Liver (tissue), 3 donors: ENCODE data around the gene PTPN6.

ENCODE experiments used
- GABPA ChIP-seq, 2 donors: IDR thresholded peaks in 1 of 2; conservative IDR thresholded peaks in 1 of 2; 2 replicates each; pipeline ENCODE4 v1.6.1; 2016; ENCODE audit warnings: antibody characterized with exemption in 2 of 2, mild to moderate bottlenecking in 1 of 2, moderate library complexity in 1 of 2
- REST ChIP-seq: IDR thresholded peaks from 2 replicates; pipeline ENCODE4 v1.6.1; 2016; ENCODE audit warnings: antibody characterized with exemption, mild to moderate bottlenecking
- YY1 ChIP-seq: IDR thresholded peaks from 2 replicates; pipeline ENCODE4 v1.6.1; 2016; ENCODE audit warnings: antibody characterized with exemption, mild to moderate bottlenecking
- TF ChIP-seq, protein P1 (sequence below): fragments of 150-350 bp; IDR thresholded peaks from 2 replicates; pipeline ENCODE4 v1.5.1; 2017; ENCODE audit warnings: improper control_type of control experiment, low read depth, low read length; ENCODE audit not compliant: missing input control
- TF ChIP-seq, protein P2 (sequence below): IDR thresholded peaks from 2 replicates; pipeline ENCODE4 v1.6.1; 2016; ENCODE audit warnings: antibody characterized with exemption
- TF ChIP-seq, protein P3 (sequence below): IDR thresholded peaks from 2 replicates; pipeline ENCODE4 v1.6.1; 2016; ENCODE audit warnings: antibody characterized with exemption
- donor health status: healthy.
- donor health status: healthy.

GRCh38 chr12:6934110-6934509 is 17.0 kb upstream of the PTPN6 start:
- TF ChIP-seq, protein P1, sequence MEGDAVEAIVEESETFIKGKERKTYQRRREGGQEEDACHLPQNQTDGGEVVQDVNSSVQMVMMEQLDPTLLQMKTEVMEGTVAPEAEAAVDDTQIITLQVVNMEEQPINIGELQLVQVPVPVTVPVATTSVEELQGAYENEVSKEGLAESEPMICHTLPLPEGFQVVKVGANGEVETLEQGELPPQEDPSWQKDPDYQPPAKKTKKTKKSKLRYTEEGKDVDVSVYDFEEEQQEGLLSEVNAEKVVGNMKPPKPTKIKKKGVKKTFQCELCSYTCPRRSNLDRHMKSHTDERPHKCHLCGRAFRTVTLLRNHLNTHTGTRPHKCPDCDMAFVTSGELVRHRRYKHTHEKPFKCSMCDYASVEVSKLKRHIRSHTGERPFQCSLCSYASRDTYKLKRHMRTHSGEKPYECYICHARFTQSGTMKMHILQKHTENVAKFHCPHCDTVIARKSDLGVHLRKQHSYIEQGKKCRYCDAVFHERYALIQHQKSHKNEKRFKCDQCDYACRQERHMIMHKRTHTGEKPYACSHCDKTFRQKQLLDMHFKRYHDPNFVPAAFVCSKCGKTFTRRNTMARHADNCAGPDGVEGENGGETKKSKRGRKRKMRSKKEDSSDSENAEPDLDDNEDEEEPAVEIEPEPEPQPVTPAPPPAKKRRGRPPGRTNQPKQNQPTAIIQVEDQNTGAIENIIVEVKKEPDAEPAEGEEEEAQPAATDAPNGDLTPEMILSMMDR: no peak
- TF ChIP-seq GABPA (IDR thresholded peaks at IDR 0.05 in 1 of 2, conservative IDR thresholded peaks at IDR 0.05 in 1 of 2) (no peak), REST (no peak), YY1 (no peak)
- TF ChIP-seq, protein P2, sequence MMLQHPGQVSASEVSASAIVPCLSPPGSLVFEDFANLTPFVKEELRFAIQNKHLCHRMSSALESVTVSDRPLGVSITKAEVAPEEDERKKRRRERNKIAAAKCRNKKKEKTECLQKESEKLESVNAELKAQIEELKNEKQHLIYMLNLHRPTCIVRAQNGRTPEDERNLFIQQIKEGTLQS: no peak
- TF ChIP-seq, protein P3, sequence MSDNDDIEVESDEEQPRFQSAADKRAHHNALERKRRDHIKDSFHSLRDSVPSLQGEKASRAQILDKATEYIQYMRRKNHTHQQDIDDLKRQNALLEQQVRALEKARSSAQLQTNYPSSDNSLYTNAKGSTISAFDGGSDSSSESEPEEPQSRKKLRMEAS: no peak
